ENCODE results near the gene USP54. TPM values are rescaled to one million over a fixed set of nuclear protein-coding genes. Genes with fewer than 3 reads are reported as not detected.

The USP54 gene
- total RNA-seq, 3 donors from 2014 or later (not counting 1 experiment from before 2014, with no cell fraction given), result 4.4 to 10.2 (median 5.5) TPM

- H3K36me3 ChIP-seq (ENCODE audit: control insufficient read depth, insufficient read depth, low read length), result peaks cover 1% of the 10 kb centered on the region
- 10% methylated on average over 1 of the region's 2 CpGs for whole genome bisulfite sequencing (ENCODE audit: insufficient coverage)
- H3K36me3 Mint-ChIP-seq, result no peaks in the 10 kb centered on the region
- H3K4me1 ChIP-seq (ENCODE audit: control insufficient read depth, insufficient read depth, low read length), result peaks cover 23% of the 10 kb centered on the region
- H3K27ac Mint-ChIP-seq, result peak overlapping the region; percentile 91 to 93
- no peaks in the 10 kb centered on the region for H3K27me3 ChIP-seq (ENCODE audit: control insufficient read depth, insufficient read depth, low read length)
- H3K4me3 ChIP-seq (ENCODE audit: low read length), result peak overlapping the region; percentile 71
- intact Hi-C loops (cut with micrococcal nuclease), result loop anchor here (2.0 to 10.0 kb wide), 2 partner anchors 80 to 380 kb away; partner anchors contain the start of genes ANXA7 and CAMK2G
- H3K4me1 Mint-ChIP-seq, result peaks cover 46 to 57% of the 10 kb centered on the region in 2 donors
- H3K9me3 ChIP-seq (ENCODE audit: control insufficient read depth, insufficient read depth, low read length), result no peaks in the 10 kb centered on the region
- H3K9me3 Mint-ChIP-seq, result no peaks in the 10 kb centered on the region
- no peak for TF ChIP-seq CTCF (IDR thresholded peaks at IDR 0.05)
- ATAC-seq (peak in 2 of 3 donors; percentile 0), DNase-seq (no peak)
- no peaks in the 10 kb centered on the region for H3K27me3 Mint-ChIP-seq (ENCODE audit: low read depth in 2 of 2)
- H3K27ac ChIP-seq (ENCODE audit: low read length), result peak overlapping the region; percentile 77
- peak overlapping the region; percentile 96 for H3K4me3 Mint-ChIP-seq
Observed at GRCh38 chr10:73494877-73495225, 96.3 kb downstream of the USP54 start.

- no peak for TF ChIP-seq CTCF (IDR thresholded peaks at IDR 0.05)
- H3K27ac ChIP-seq (ENCODE audit: low read length), result peak overlapping the region; percentile 77
- peaks cover 1% of the 10 kb centered on the region for H3K36me3 ChIP-seq (ENCODE audit: control insufficient read depth, insufficient read depth, low read length)
- peaks cover 23% of the 10 kb centered on the region for H3K4me1 ChIP-seq (ENCODE audit: control insufficient read depth, insufficient read depth, low read length)
- WGBS (ENCODE audit: insufficient coverage), result 93% methylated on average over 15 of the region's 15 CpGs
- H3K27me3 ChIP-seq (ENCODE audit: control insufficient read depth, insufficient read depth, low read length), result no peaks in the 10 kb centered on the region
- Mint-ChIP-seq H3K4me3 (peak overlapping the region; percentile 84), H3K9me3 (no peaks in the 10 kb centered on the region), H3K36me3 (no peaks in the 10 kb centered on the region), H3K4me1 (peaks cover 52 to 60% of the 10 kb centered on the region in 2 donors), H3K27me3 (ENCODE audit: low read depth in 2 of 2) (no peaks in the 10 kb centered on the region), H3K27ac (peak overlapping the region; percentile 68 to 87)
- no peak for DNase-seq
- H3K4me3 ChIP-seq (ENCODE audit: low read length), result no peak overlapping the region
- no peak for ATAC-seq
- H3K9me3 ChIP-seq (ENCODE audit: control insufficient read depth, insufficient read depth, low read length), result no peaks in the 10 kb centered on the region
- intact Hi-C loops (cut with micrococcal nuclease), result loop anchor here (2.0 to 10.0 kb wide), 2 partner anchors 79 to 381 kb away; partner anchors contain the start of genes ANXA7 and CAMK2G
Observed at GRCh38 chr10:73494213-73494612, 96.9 kb downstream of the USP54 start.

- H3K4me1 ChIP-seq (ENCODE audit: control insufficient read depth, insufficient read depth, low read length), result peaks cover 23% of the 10 kb centered on the region
- no peaks in the 10 kb centered on the region for H3K9me3 Mint-ChIP-seq
- H3K27me3 ChIP-seq (ENCODE audit: control insufficient read depth, insufficient read depth, low read length), result no peaks in the 10 kb centered on the region
- H3K27ac ChIP-seq (ENCODE audit: low read length), result peak overlapping the region; percentile 77
- H3K36me3 Mint-ChIP-seq, result no peaks in the 10 kb centered on the region
- DNase-seq (no peak), ATAC-seq (no peak)
- H3K4me3 ChIP-seq (ENCODE audit: low read length), result no peak overlapping the region
- 50% methylated on average over 1 of the region's 2 CpGs for WGBS (ENCODE audit: insufficient coverage)
- H3K4me1 Mint-ChIP-seq, result peaks cover 56 to 65% of the 10 kb centered on the region in 2 donors
- H3K27ac Mint-ChIP-seq, result peak overlapping the region; percentile 68 to 87
- peak overlapping the region; percentile 84 for H3K4me3 Mint-ChIP-seq
- no peak for TF ChIP-seq CTCF (IDR thresholded peaks at IDR 0.05)
- no peaks in the 10 kb centered on the region for H3K9me3 ChIP-seq (ENCODE audit: control insufficient read depth, insufficient read depth, low read length)
- no peaks in the 10 kb centered on the region for H3K27me3 Mint-ChIP-seq (ENCODE audit: low read depth in 2 of 2)
- intact Hi-C loops (cut with micrococcal nuclease), result loop anchor here (2.0 to 10.0 kb wide), 2 partner anchors 79 to 381 kb away; partner anchors contain the start of genes ANXA7 and CAMK2G
- H3K36me3 ChIP-seq (ENCODE audit: control insufficient read depth, insufficient read depth, low read length), result peaks cover 1% of the 10 kb centered on the region
Observed at GRCh38 chr10:73493781-73494180, 97.4 kb downstream of the USP54 start.

- H3K27me3 ChIP-seq (ENCODE audit: control insufficient read depth, insufficient read depth, low read length), result no peaks in the 10 kb centered on the region
- H3K4me1 ChIP-seq (ENCODE audit: control insufficient read depth, insufficient read depth, low read length), result peaks cover 4% of the 10 kb centered on the region
- Mint-ChIP-seq H3K36me3 (no peaks in the 10 kb centered on the region), H3K27me3 (ENCODE audit: low read depth in 2 of 2) (no peaks in the 10 kb centered on the region), H3K4me1 (peaks cover 30 to 36% of the 10 kb centered on the region in 2 donors), H3K9me3 (no peaks in the 10 kb centered on the region), H3K4me3 (no peak overlapping the region), H3K27ac (peak overlapping the region in 1 of 2 donors; percentile 36)
- WGBS (ENCODE audit: insufficient coverage), result 98% methylated on average over 4 of the region's 4 CpGs
- intact Hi-C loops (cut with micrococcal nuclease), result no loop called here
- no peaks in the 10 kb centered on the region for H3K9me3 ChIP-seq (ENCODE audit: control insufficient read depth, insufficient read depth, low read length)
- H3K36me3 ChIP-seq (ENCODE audit: control insufficient read depth, insufficient read depth, low read length), result peaks cover 9% of the 10 kb centered on the region
- DNase-seq (no peak), ATAC-seq (no peak)
- TF ChIP-seq CTCF (IDR thresholded peaks at IDR 0.05), result no peak
- no peak overlapping the region for H3K4me3 ChIP-seq (ENCODE audit: low read length)
- H3K27ac ChIP-seq (ENCODE audit: low read length), result no peak overlapping the region
Observed at GRCh38 chr10:73486601-73487000, 104.5 kb downstream of the USP54 start.
